Ishikawa (cell line): ENCODE data around the gene RRAGD.

Experiments used
- CEBPB ChIP-seq: IDR thresholded peaks from 2 replicates; pipeline ENCODE4 v1.6.1; 2012
- CREB1 ChIP-seq: IDR thresholded peaks from 2 replicates; pipeline ENCODE4 v1.6.1; 2012; ENCODE audit warnings: low read depth
- EGR1 ChIP-seq: IDR thresholded peaks from 2 replicates; pipeline ENCODE4 v1.6.1; 2012
- EP300 ChIP-seq: IDR thresholded peaks from 2 replicates; pipeline ENCODE4 v1.6.1; 2012; ENCODE audit warnings: borderline replicate concordance
- FOXM1 ChIP-seq: IDR thresholded peaks from 2 replicates; pipeline ENCODE4 v1.6.1; 2012; ENCODE audit warnings: low read depth, borderline replicate concordance
- NFIC ChIP-seq: IDR thresholded peaks from 2 replicates; pipeline ENCODE4 v1.6.1; 2012
- RAD21 ChIP-seq: IDR thresholded peaks from 2 replicates; pipeline ENCODE4 v1.6.1; 2012; ENCODE audit warnings: low read depth
- TAF1 ChIP-seq: IDR thresholded peaks from 2 replicates; pipeline ENCODE4 v1.6.1; 2012; ENCODE audit warnings: low read depth, mild to moderate bottlenecking
- TCF12 ChIP-seq: IDR thresholded peaks from 2 replicates; pipeline ENCODE4 v1.6.1; 2012; ENCODE audit warnings: low read depth
- TEAD4 ChIP-seq: IDR thresholded peaks from 2 replicates; pipeline ENCODE4 v1.6.1; 2012
- YY1 ChIP-seq: IDR thresholded peaks from 2 replicates; pipeline ENCODE4 v1.6.1; 2012; ENCODE audit warnings: low read depth
- ZBTB7A ChIP-seq: IDR thresholded peaks from 2 replicates; pipeline ENCODE4 v1.6.1; 2012; ENCODE audit warnings: low read depth
- TF ChIP-seq, protein P1 (sequence below): IDR thresholded peaks from 2 replicates; pipeline ENCODE4 v1.6.1; 2012
- TF ChIP-seq, protein P2 (sequence below): IDR thresholded peaks from 2 replicates; pipeline ENCODE4 v1.6.1; 2012; ENCODE audit warnings: low read depth, mild to moderate bottlenecking
- TF ChIP-seq, protein P3 (sequence below): IDR thresholded peaks from 2 replicates; pipeline ENCODE4 v1.6.1; 2012

The RRAGD gene

DNA sequence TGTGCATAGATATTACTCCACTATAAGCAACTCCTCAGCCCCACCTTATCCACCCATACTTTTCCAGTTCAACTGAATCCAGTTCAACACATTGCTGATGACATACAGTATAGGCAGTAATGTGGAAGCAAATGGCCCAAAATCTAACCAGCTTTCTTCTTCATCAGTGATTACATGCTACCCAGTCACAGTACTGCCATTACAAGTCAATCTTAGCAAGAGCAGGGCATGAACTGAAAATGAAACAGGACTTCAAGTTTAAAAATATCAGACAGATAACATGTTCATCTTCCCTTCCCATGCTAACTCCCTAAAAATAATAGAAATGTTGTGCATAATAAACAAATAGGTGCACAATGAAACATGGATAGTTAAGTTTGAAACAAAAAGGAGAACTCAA is 19.2 kb downstream of the RRAGD start:
- TF ChIP-seq, protein P1, sequence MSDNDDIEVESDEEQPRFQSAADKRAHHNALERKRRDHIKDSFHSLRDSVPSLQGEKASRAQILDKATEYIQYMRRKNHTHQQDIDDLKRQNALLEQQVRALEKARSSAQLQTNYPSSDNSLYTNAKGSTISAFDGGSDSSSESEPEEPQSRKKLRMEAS: no peak
- TF ChIP-seq FOXM1 (no peak), ZBTB7A (no peak), TCF12 (no peak), EP300 (no peak), YY1 (no peak), TEAD4 (no peak), CREB1 (no peak), RAD21 (no peak), CEBPB (no peak)
- TF ChIP-seq, protein P2, sequence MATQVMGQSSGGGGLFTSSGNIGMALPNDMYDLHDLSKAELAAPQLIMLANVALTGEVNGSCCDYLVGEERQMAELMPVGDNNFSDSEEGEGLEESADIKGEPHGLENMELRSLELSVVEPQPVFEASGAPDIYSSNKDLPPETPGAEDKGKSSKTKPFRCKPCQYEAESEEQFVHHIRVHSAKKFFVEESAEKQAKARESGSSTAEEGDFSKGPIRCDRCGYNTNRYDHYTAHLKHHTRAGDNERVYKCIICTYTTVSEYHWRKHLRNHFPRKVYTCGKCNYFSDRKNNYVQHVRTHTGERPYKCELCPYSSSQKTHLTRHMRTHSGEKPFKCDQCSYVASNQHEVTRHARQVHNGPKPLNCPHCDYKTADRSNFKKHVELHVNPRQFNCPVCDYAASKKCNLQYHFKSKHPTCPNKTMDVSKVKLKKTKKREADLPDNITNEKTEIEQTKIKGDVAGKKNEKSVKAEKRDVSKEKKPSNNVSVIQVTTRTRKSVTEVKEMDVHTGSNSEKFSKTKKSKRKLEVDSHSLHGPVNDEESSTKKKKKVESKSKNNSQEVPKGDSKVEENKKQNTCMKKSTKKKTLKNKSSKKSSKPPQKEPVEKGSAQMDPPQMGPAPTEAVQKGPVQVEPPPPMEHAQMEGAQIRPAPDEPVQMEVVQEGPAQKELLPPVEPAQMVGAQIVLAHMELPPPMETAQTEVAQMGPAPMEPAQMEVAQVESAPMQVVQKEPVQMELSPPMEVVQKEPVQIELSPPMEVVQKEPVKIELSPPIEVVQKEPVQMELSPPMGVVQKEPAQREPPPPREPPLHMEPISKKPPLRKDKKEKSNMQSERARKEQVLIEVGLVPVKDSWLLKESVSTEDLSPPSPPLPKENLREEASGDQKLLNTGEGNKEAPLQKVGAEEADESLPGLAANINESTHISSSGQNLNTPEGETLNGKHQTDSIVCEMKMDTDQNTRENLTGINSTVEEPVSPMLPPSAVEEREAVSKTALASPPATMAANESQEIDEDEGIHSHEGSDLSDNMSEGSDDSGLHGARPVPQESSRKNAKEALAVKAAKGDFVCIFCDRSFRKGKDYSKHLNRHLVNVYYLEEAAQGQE: no peak
- TF ChIP-seq, protein P3, sequence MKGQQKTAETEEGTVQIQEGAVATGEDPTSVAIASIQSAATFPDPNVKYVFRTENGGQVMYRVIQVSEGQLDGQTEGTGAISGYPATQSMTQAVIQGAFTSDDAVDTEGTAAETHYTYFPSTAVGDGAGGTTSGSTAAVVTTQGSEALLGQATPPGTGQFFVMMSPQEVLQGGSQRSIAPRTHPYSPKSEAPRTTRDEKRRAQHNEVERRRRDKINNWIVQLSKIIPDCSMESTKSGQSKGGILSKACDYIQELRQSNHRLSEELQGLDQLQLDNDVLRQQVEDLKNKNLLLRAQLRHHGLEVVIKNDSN: no peak

DNA sequence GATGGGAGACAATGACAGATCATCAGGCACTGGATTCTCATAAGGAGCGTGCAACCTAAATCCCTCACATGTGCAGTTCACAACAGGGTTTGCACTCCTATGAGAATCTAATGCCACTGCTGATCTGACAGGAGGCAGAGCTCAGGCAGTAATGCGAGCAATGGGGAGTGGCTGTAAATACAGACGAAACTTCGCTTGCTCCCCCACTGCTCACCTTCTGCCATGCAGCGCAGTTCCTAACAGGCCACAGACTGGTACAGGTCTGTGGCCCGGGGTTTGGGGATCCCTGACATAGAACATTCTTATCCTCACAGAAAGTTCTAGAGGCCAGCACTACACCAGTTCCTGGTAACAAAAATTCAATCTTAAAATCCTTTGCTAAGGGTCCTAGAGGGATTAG is 23.2 kb downstream of the RRAGD start:
- TF ChIP-seq, protein P3: no peak
- TF ChIP-seq CREB1 (no peak), EP300 (no peak), FOXM1 (no peak), YY1 (no peak), RAD21 (no peak), CEBPB (no peak), TEAD4 (no peak), NFIC (no peak), TAF1 (no peak), EGR1 (no peak), TCF12 (no peak)
- TF ChIP-seq, protein P2: no peak
- TF ChIP-seq, protein P1: no peak

DNA sequence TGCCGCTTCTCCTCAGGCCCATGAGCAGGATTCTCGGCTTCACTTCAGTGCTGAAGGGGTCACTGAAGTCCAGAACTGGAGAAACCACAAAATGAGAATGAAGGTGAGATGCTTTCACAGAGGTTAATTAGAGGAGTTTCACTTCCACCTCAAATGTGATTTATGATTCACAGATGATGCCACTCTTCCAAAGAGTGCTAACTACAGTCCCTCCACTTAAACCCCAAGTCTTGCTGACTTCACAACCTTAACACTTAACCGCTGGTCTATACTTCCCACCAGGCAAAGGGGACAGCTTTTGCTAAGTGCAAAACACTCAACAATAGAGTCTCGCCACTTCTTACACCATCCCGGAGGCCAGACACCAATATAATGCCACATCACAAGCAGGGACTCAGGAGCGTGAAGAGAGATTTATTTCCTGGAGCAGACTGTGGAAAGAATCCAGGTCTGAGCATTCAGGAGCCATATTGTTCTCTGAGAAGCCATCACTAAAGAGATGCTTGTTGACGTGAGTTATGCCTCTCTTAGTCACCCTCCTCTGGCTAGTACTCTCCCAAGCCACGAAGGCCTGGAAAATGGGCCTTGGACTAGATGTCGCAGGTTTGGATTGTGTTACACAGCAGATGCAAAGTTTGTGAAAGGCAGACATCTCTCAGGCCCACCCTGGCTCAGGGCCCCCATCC is 24.4 kb downstream of the RRAGD start:
- TF ChIP-seq NFIC: no peak
- no peak for TF ChIP-seq CEBPB
- no peak for TF ChIP-seq EP300
- no peak for TF ChIP-seq ZBTB7A
- TF ChIP-seq, protein P3: no peak

DNA sequence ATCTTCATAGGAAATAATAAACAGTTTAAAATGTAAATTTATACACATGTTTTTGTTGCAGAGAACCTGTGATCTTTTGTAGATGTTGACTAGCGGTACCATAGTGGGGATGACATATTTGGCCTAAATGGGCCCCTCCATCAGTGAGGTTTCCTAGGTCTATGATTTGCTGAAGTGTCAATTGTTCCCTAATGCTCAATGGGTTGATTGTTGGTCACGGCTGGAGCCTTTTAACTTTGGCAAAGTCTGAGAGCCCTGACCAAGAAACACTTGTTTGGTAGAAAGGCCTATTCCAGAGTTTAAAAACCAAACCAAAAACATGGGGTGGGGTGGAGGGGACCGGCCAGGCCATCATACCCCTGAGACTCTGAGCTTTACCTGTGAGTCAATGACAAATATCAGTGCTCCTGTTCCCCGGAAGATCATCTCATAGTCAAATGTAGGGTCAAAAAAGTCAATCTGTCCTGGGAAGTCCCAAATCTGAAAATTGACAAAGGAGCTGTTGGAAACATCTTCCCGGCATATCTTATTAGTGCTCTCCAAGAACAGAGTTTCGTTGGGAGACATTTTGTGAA is 25.1 kb downstream of the RRAGD start:
- TF ChIP-seq CREB1 (no peak), ZBTB7A (no peak), FOXM1 (no peak), EGR1 (no peak), RAD21 (no peak)
- TF ChIP-seq, protein P3: no peak
- TF ChIP-seq, protein P1: no peak

DNA sequence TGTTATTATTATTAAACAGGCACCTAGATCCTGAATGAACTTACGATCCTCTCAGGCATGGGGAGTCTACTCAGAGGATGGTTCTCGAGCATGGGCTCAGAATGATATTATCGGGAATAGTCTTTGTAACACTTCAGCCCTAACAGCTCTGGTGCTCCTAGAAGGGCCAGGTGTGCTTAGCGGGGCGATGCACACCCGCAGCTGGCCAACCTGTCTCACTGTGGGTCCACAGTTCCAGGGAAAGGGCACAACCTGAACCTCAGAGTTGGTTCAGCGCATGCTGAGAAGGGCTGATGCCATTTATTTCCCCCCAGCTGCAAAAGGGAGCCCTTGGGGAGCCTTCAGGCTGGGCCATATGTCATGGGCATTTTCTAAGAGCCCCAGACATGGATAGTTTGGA is 26.2 kb downstream of the RRAGD start:
- TF ChIP-seq CEBPB (no peak), TAF1 (no peak), EP300 (no peak), FOXM1 (no peak), YY1 (no peak), RAD21 (no peak), CREB1 (no peak)
- TF ChIP-seq, protein P2: no peak
- TF ChIP-seq, protein P1: no peak
